ENCODE data around the gene CFAP100. TPM values are rescaled to one million over a fixed set of nuclear protein-coding genes. Genes with fewer than 3 reads are reported as not detected.

The CFAP100 gene
- total and polyA plus RNA-seq, 2 of the 4 experiments (the other 2 are of a cell fraction), result not detected

DNA sequence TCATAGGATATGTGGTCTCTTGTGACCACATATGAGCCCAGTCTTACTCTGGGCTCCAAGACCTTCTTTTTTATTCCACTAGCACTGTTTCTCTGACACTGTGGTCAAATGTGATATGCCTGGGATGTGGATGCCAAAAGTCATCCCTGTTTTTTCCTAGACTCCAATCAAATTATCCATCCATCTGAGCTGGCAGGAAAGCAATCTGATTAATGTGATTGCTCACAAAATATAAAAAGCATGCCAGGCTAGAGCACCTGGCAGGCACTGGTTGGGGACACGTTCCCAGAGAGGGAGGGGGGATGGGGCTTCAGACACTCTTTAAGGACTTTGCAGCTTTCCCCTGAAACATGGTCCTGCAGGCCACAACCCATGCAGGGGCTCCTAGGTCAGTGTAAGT is 3.1 kb upstream of the CFAP100 start:
- peaks cover 45% of the 10 kb centered on the region for H3K27me3 ChIP-seq (ENCODE audit: control insufficient read depth, insufficient read depth, low read length)
- H3K9me3 ChIP-seq (ENCODE audit: control insufficient read depth, insufficient read depth, low read length), result no peaks in the 10 kb centered on the region
- no peak overlapping the region for H2AK9ac ChIP-seq (replicated peaks; ENCODE audit: low read depth, low read length, poor library complexity)
- TF ChIP-seq CEBPB (IDR thresholded peaks at IDR 0.05; ENCODE audit: low read depth, low read length) (no peak), FOS (IDR thresholded peaks at IDR 0.05; ENCODE audit: low read depth, low read length) (no peak), BHLHE40 (IDR thresholded peaks at IDR 0.05; ENCODE audit: low read depth, low read length) (no peak), CHD1 (IDR thresholded peaks at IDR 0.05; ENCODE audit: low read depth, low read length) (no peak), RCOR1 (IDR thresholded peaks at IDR 0.05; ENCODE audit: insufficient replicate concordance, low read length) (no peak), MAFK (IDR thresholded peaks at IDR 0.05; ENCODE audit: low read depth, low read length) (no peak), POLR2A (IDR thresholded peaks at IDR 0.05; ENCODE audit: low read depth, low read length) (no peak), SMC3 (IDR thresholded peaks at IDR 0.05; ENCODE audit: low read depth, low read length) (no peak), USF2 (IDR thresholded peaks at IDR 0.05; ENCODE audit: low read depth, low read length) (no peak), ELK1 (IDR thresholded peaks at IDR 0.05; ENCODE audit: borderline replicate concordance, low read depth, low read length) (no peak), NFE2L2 (IDR thresholded peaks at IDR 0.05; ENCODE audit: low read depth, low read length) (no peak), MAZ (IDR thresholded peaks at IDR 0.05; ENCODE audit: borderline replicate concordance, low read depth, low read length) (no peak), MXI1 (IDR thresholded peaks at IDR 0.05; ENCODE audit: borderline replicate concordance, low read depth, low read length) (no peak), RFX5 (IDR thresholded peaks at IDR 0.05; ENCODE audit: low read depth, low read length) (no peak), RAD21 (IDR thresholded peaks at IDR 0.05; ENCODE audit: low read length) (no peak)
- TF ChIP-seq, protein P1, sequence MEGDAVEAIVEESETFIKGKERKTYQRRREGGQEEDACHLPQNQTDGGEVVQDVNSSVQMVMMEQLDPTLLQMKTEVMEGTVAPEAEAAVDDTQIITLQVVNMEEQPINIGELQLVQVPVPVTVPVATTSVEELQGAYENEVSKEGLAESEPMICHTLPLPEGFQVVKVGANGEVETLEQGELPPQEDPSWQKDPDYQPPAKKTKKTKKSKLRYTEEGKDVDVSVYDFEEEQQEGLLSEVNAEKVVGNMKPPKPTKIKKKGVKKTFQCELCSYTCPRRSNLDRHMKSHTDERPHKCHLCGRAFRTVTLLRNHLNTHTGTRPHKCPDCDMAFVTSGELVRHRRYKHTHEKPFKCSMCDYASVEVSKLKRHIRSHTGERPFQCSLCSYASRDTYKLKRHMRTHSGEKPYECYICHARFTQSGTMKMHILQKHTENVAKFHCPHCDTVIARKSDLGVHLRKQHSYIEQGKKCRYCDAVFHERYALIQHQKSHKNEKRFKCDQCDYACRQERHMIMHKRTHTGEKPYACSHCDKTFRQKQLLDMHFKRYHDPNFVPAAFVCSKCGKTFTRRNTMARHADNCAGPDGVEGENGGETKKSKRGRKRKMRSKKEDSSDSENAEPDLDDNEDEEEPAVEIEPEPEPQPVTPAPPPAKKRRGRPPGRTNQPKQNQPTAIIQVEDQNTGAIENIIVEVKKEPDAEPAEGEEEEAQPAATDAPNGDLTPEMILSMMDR (conservative IDR thresholded peaks at IDR 0.05; ENCODE audit: low read depth, low read length), result no peak
- no peak overlapping the region for H2BK20ac ChIP-seq (ENCODE audit: low read depth, low read length)
- no peak overlapping the region for H3K4me2 ChIP-seq (ENCODE audit: low read depth, low read length)
- ATAC-seq (ENCODE audit: low read depth), result no peak
- H3K27ac ChIP-seq (ENCODE audit: insufficient read depth, low read length), result no peak overlapping the region
- H2BK5ac ChIP-seq (ENCODE audit: low read depth, low read length, poor library complexity, severe bottlenecking), result no peak overlapping the region
- dilution Hi-C loops (cut with HindIII; ENCODE audit: low sequenced_read_pairs, unreplicated experiment) (no loop called here), in situ Hi-C loops (cut with MboI; ENCODE audit: low sequenced_read_pairs) (loop anchor here (10.0 to 25.0 kb wide), 2 partner anchors 147 to 429 kb away; partner anchors contain the start of gene ROPN1B), intact Hi-C loops (cut with micrococcal nuclease) (no loop called here)
- H3K79me1 ChIP-seq (ENCODE audit: low read depth in 1 of 2, low read length in 2 of 2), result no peaks in the 10 kb centered on the region
- H2AFZ ChIP-seq (replicated peaks; ENCODE audit: low read length, poor library complexity), result no peak overlapping the region
- H2BK15ac ChIP-seq (ENCODE audit: low read depth, low read length), result no peak overlapping the region
- H3K36me3 ChIP-seq (ENCODE audit: control insufficient read depth, insufficient read depth, low read length), result no peaks in the 10 kb centered on the region
- no peak overlapping the region for H3K18ac ChIP-seq (ENCODE audit: low read depth, low read length)
- H2BK120ac ChIP-seq (ENCODE audit: low read depth, low read length), result no peak overlapping the region
- WGBS, 2 experiments (ENCODE audit: extremely low coverage in 2 of 2, insufficient read length in 1 of 2), result no CpG with 5 or more reads among the region's 1 CpG
- no peak overlapping the region for H3K14ac ChIP-seq (replicated peaks; ENCODE audit: low read depth, low read length)
- H4K91ac ChIP-seq (ENCODE audit: insufficient read depth, low read depth, low read length), result no peak overlapping the region
- H3K23ac ChIP-seq (ENCODE audit: low read depth, low read length), result no peak overlapping the region
- H3K56ac ChIP-seq (ENCODE audit: extremely low read depth, insufficient read depth, low read length), result no peak overlapping the region
- ChIA-PET POLR2A (ENCODE audit: unreplicated experiment) (no interaction called here), CTCF (interaction anchor here (2.0 kb wide), 1 partner anchor 258 kb away, joined by 6 read pairs; no protein-coding TSS in a partner anchor)
- H3K4ac ChIP-seq (ENCODE audit: low read depth, low read length), result no peak overlapping the region
- BruUV-seq (replicated peaks), result no TSS peak
- no peak overlapping the region for H4K8ac ChIP-seq (ENCODE audit: low read depth in 2 of 2, low read length in 2 of 2)
- H3K9ac ChIP-seq (ENCODE audit: low read depth, low read length), result no peak overlapping the region
- no peak overlapping the region for H2AK5ac ChIP-seq (ENCODE audit: low read depth, low read length)
- no peaks in the 10 kb centered on the region for H4K20me1 ChIP-seq (ENCODE audit: insufficient read depth, low read length)
- no peaks in the 10 kb centered on the region for H3K9me1 ChIP-seq (ENCODE audit: insufficient read depth, low read length)
- no peak for DNase-seq
- H3K4me3 ChIP-seq (ENCODE audit: insufficient read depth, low read depth, low read length), result no peak overlapping the region
- H4K5ac ChIP-seq (ENCODE audit: low read depth, low read length), result no peak overlapping the region
- H3K4me1 ChIP-seq (ENCODE audit: control insufficient read depth, insufficient read depth, low read length), result no peaks in the 10 kb centered on the region
